Endometrium (tissue), 2 donors: ENCODE results near the gene FGF3.

Experiments used
- FAIRE-seq: peaks from 2 replicates; lab custom pipeline; 2012; peaks lifted over from hg19 to GRCh38; lab: Jason Lieb, UNC
- donor health status: control.
- donor health status: control.

Gene FGF3

GRCh38 chr11:69803604-69804218 lies 15.5 kb downstream of the FGF3 start:
- FAIRE-seq, result no peak

GRCh38 chr11:69803022-69803421 lies 16.2 kb downstream of the FGF3 start:
- no peak for FAIRE-seq

GRCh38 chr11:69802590-69802989 lies 16.6 kb downstream of the FGF3 start:
- no peak for FAIRE-seq

- FAIRE-seq, result no peak
These were observed 17.5 kb downstream of the FGF3 start for GRCh38 chr11:69801513-69802335.

- FAIRE-seq, result no peak
These were observed 18.9 kb downstream of the FGF3 start for GRCh38 chr11:69800278-69800677.

- no peak for FAIRE-seq
These were observed 19.6 kb downstream of the FGF3 start for GRCh38 chr11:69799582-69799981.

GRCh38 chr11:69799097-69799496 lies 20.1 kb downstream of the FGF3 start:
- FAIRE-seq, result no peak

GRCh38 chr11:69797737-69798528 lies 21.3 kb downstream of the FGF3 start:
- FAIRE-seq, result no peak

GRCh38 chr11:69797156-69797555 lies 22.1 kb downstream of the FGF3 start:
- FAIRE-seq, result no peak

GRCh38 chr11:69796063-69796462 lies 23.2 kb downstream of the FGF3 start:
- FAIRE-seq, result no peak

- no peak for FAIRE-seq
These were observed 27.7 kb downstream of the FGF3 start for GRCh38 chr11:69791276-69792180.

- FAIRE-seq, result no peak
These were observed 30.3 kb downstream of the FGF3 start for GRCh38 chr11:69788956-69789355.

GRCh38 chr11:69787906-69788305 lies 31.3 kb downstream of the FGF3 start:
- FAIRE-seq, result no peak

- no peak for FAIRE-seq
These were observed 31.8 kb downstream of the FGF3 start for GRCh38 chr11:69787457-69787856.

GRCh38 chr11:69781241-69781640 lies 38.0 kb downstream of the FGF3 start:
- no peak for FAIRE-seq

GRCh38 chr11:69778373-69778772 lies 40.8 kb downstream of the FGF3 start:
- no peak for FAIRE-seq

- FAIRE-seq, result no peak
These were observed 44.0 kb downstream of the FGF3 start, which contains the start of gene FGF4 for GRCh38 chr11:69775163-69775755. Gene FGF4, minus strand, starts transcription at chr11:69775341. Its CDS starts 257 bp downstream, at chr11:69775084.

- FAIRE-seq, result no peak
These were observed 44.7 kb downstream of the FGF3 start for GRCh38 chr11:69774354-69775162.

GRCh38 chr11:69773626-69774353 lies 45.4 kb downstream of the FGF3 start:
- no peak for FAIRE-seq

- FAIRE-seq, result no peak
These were observed 47.8 kb downstream of the FGF3 start for GRCh38 chr11:69771466-69771865.
